ENCODE results near the gene ARHGAP44. TPM values are rescaled to one million over a fixed set of nuclear protein-coding genes. Genes with fewer than 3 reads are reported as not detected.

ARHGAP44 gene
- total RNA-seq, 2 experiments from 2014 or later, result 13.7 to 19.9 TPM

DNA sequence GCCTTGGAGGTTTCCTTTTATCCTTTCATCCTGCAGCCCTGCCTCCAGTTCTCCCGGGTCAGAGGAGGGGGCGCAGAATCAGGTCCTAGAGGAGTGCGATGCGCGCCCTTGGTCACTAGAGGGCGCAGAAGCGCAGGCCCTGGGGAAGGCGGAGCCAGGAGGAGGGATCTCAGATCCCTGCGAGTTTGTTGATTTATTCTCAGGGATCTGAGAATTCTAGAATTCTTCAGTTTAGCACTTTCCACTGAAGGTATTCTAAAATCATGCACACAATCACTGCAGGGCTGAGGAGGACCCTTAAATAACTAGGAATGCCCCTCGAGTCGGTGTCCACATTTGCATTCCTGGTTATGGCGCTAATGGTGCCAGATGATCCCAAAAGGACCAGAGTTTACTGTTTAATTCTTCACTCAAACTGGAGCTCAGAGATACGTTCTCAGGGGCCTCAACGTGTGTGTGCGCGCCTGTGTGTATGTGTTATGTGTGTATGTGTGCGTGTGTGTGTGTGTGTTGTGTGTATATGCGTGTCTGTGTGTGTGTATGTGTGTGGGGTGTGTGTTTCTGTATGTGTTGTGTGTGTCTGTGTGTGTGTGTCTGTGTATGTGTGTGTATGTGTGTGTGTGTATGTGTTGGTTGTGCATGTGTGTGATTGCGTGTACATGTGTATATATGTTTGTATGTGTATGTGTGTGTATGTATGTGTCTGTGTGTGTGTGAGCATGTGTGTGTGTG, 235.4 kb downstream of the ARHGAP44 start:
- no peaks in the 10 kb centered on the region for H3K9me3 ChIP-seq (ENCODE audit: low read length)
- ChIA-PET CTCF (ENCODE audit: unreplicated experiment) (interaction anchor here (0.6 kb wide), 1 partner anchor 1271 kb away, joined by 4 read pairs; no protein-coding TSS in a partner anchor), POLR2A (no interaction called here)
- H3K9me2 ChIP-seq (ENCODE audit: insufficient read depth, low read length), result no peaks in the 10 kb centered on the region
- H2AFZ ChIP-seq (ENCODE audit: low read length), result peak overlapping the region; percentile 60; the same call in 1 of the 2 replicates
- BruUV-seq (replicated peaks), result no TSS peak
- intact Hi-C loops (cut with micrococcal nuclease; ENCODE audit: unreplicated experiment), result no loop called here
- peak; percentile 68 for DNase-seq (ENCODE audit: low spot score)
- no peaks in the 10 kb centered on the region for H3K79me2 ChIP-seq (ENCODE audit: insufficient read depth, low read depth, low read length)
- H3K4me3 ChIP-seq (ENCODE audit: low read depth, low read length, poor library complexity, severe bottlenecking), result no peak overlapping the region
- no peaks in the 10 kb centered on the region for H3K4me1 ChIP-seq (ENCODE audit: insufficient read depth, low read length, poor library complexity, severe bottlenecking)
- H4K20me1 ChIP-seq (ENCODE audit: insufficient read depth, low read length), result no peaks in the 10 kb centered on the region
- peak; percentile 97 for TF ChIP-seq CTCF (conservative IDR thresholded peaks at IDR 0.05; ENCODE audit: low read length)
- TF ChIP-seq EZH2phosphoT487 (IDR thresholded peaks at IDR 0.05; ENCODE audit: borderline replicate concordance, low read depth, low read length), result no peak
- peak overlapping the region; percentile 50; the same call in 1 of the 2 replicates for H3K4me2 ChIP-seq (ENCODE audit: low read length)
- no peaks in the 10 kb centered on the region for H3K36me3 ChIP-seq (ENCODE audit: insufficient read depth, low read length)
- no peak overlapping the region for H3K27ac ChIP-seq (ENCODE audit: low read depth, low read length, poor library complexity, severe bottlenecking)

- Histone ChIP-seq H3K27ac (ENCODE audit: low read depth, low read length, poor library complexity, severe bottlenecking) (no peak overlapping the region), H4K20me1 (ENCODE audit: insufficient read depth, low read length) (no peaks in the 10 kb centered on the region), H3K9me2 (ENCODE audit: insufficient read depth, low read length) (no peaks in the 10 kb centered on the region), H3K9me3 (ENCODE audit: low read length) (no peaks in the 10 kb centered on the region), H3K4me2 (ENCODE audit: low read length) (no peak overlapping the region), H3K79me2 (ENCODE audit: insufficient read depth, low read depth, low read length) (no peaks in the 10 kb centered on the region), H3K4me3 (ENCODE audit: low read depth, low read length, poor library complexity, severe bottlenecking) (no peak overlapping the region), H3K36me3 (ENCODE audit: insufficient read depth, low read length) (no peaks in the 10 kb centered on the region), H2AFZ (ENCODE audit: low read length) (no peak overlapping the region), H3K4me1 (ENCODE audit: insufficient read depth, low read length, poor library complexity, severe bottlenecking) (no peaks in the 10 kb centered on the region)
- intact Hi-C loops (cut with micrococcal nuclease; ENCODE audit: unreplicated experiment), result no loop called here
- no peak for DNase-seq (ENCODE audit: low spot score)
- ChIA-PET POLR2A (no interaction called here), CTCF (ENCODE audit: unreplicated experiment) (no interaction called here)
- TF ChIP-seq EZH2phosphoT487 (IDR thresholded peaks at IDR 0.05; ENCODE audit: borderline replicate concordance, low read depth, low read length) (no peak), CTCF (conservative IDR thresholded peaks at IDR 0.05; ENCODE audit: low read length) (no peak)
- no TSS peak for BruUV-seq (replicated peaks)
These were observed 235.9 kb downstream of the ARHGAP44 start for GRCh38 chr17:13025258-13025627.

DNA sequence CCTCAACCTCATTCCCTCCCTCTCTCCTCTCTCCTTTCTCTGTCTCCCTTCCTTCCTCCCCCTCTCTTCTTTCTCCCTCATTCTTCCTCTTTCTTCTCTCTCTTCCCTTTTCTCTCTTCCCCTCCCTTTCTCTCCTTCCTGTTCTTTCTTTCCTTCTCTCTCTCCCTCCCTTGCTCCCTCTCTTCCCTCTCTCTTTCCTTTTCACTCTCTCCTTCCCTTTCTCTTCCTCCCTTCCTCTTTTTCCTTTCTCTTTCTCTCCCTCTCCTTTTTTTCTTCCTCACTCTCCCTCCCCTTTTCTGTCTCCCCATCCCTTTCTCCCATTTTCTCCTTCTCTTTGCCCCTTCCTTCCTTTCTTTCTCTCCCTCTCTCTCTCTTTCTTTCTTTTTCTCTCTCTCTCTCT, 236.4 kb downstream of the ARHGAP44 start:
- no peaks in the 10 kb centered on the region for H3K4me1 ChIP-seq (ENCODE audit: insufficient read depth, low read length, poor library complexity, severe bottlenecking)
- ChIA-PET POLR2A (no interaction called here), CTCF (ENCODE audit: unreplicated experiment) (no interaction called here)
- intact Hi-C loops (cut with micrococcal nuclease; ENCODE audit: unreplicated experiment), result no loop called here
- H3K4me3 ChIP-seq (ENCODE audit: low read depth, low read length, poor library complexity, severe bottlenecking), result no peak overlapping the region
- no peaks in the 10 kb centered on the region for H3K9me2 ChIP-seq (ENCODE audit: insufficient read depth, low read length)
- H3K9me3 ChIP-seq (ENCODE audit: low read length), result no peaks in the 10 kb centered on the region
- no peak overlapping the region for H2AFZ ChIP-seq (ENCODE audit: low read length)
- H4K20me1 ChIP-seq (ENCODE audit: insufficient read depth, low read length), result no peaks in the 10 kb centered on the region
- H3K36me3 ChIP-seq (ENCODE audit: insufficient read depth, low read length), result no peaks in the 10 kb centered on the region
- no peak overlapping the region for H3K4me2 ChIP-seq (ENCODE audit: low read length)
- BruUV-seq (replicated peaks), result no TSS peak
- DNase-seq (ENCODE audit: low spot score), result no peak
- H3K27ac ChIP-seq (ENCODE audit: low read depth, low read length, poor library complexity, severe bottlenecking), result no peak overlapping the region
- no peak for TF ChIP-seq CTCF (conservative IDR thresholded peaks at IDR 0.05; ENCODE audit: low read length)
- no peak for TF ChIP-seq EZH2phosphoT487 (IDR thresholded peaks at IDR 0.05; ENCODE audit: borderline replicate concordance, low read depth, low read length)
- H3K79me2 ChIP-seq (ENCODE audit: insufficient read depth, low read depth, low read length), result no peaks in the 10 kb centered on the region

All from OCI-LY7 (cell line).